PC-3 (cell line): Measurements from ENCODE around the gene OR2C1. TPM values are rescaled to one million over a fixed set of nuclear protein-coding genes. Genes with fewer than 3 reads are reported as not detected.

ENCODE experiments used
- ATAC-seq: fragments of 200-7000 bp; cut with Tn5 transposase; 2 replicates; pipeline ENCODE4 v1.9.1; 2020; ENCODE audit warnings: mild to moderate bottlenecking, moderate library complexity
- BruUV-seq: library from RNA; stranded (reverse); fragments of 400-500 nt; replicated peaks from 2 replicates; lab custom pipeline; 2021; lab: Mats Ljungman, UMichigan
- CTCF ChIA-PET: fragments of 300-600 bp; sonication (Branson Sonifier 250); formaldehyde crosslinking; loops from one replicate; lab custom pipeline; 2022; ENCODE audit warnings: antibody characterized with exemption; lab: Charles Lee
- POLR2A ChIA-PET: fragments of 300-600 bp; sonication (Branson Sonifier 250); formaldehyde crosslinking; loops from one replicate; lab custom pipeline; 2022; ENCODE audit warnings: antibody characterized with exemption; ENCODE audit not compliant: unreplicated experiment; lab: Charles Lee
- DNase-seq: peaks from one replicate; pipeline ENCODE4 v3.0.0-alpha.2; 2015
- H2AFZ ChIP-seq: fragments of 300-600 bp; sonication (generic); 2 replicates; pipeline ENCODE4 v1.6.0; 2016; ENCODE audit warnings: antibody characterized with exemption, low read length
- H3F3A ChIP-seq: fragments of 300-600 bp; sonication (generic); one replicate; pipeline ENCODE4 v1.6.0; 2017; ENCODE audit warnings: antibody characterized with exemption, low read length, control low read depth, mild to moderate bottlenecking; ENCODE audit not compliant: unreplicated experiment
- H3K27ac ChIP-seq: fragments of 300-600 bp; sonication (generic); 2 replicates; pipeline ENCODE4 v1.5.1; 2016; ENCODE audit warnings: mild to moderate bottlenecking, low read length
- H3K27me3 ChIP-seq: fragments of 300-600 bp; sonication (generic); 2 replicates; pipeline ENCODE4 v1.6.1; 2016; ENCODE audit warnings: low read length, mixed read lengths
- H3K36me3 ChIP-seq: fragments of 300-600 bp; sonication (generic); 2 replicates; pipeline ENCODE4 v1.6.1; 2016; ENCODE audit warnings: low read depth, mixed run types, low read length, mixed read lengths
- H3K4me1 ChIP-seq: fragments of 300-600 bp; sonication (generic); 2 replicates; pipeline ENCODE4 v1.5.1; 2016; ENCODE audit warnings: low read length; ENCODE audit not compliant: insufficient read depth
- H3K4me2 ChIP-seq: fragments of 300-600 bp; sonication (generic); 2 replicates; pipeline ENCODE4 v1.6.0; 2016; ENCODE audit warnings: low read length
- H3K4me3 ChIP-seq: fragments of 300-600 bp; sonication (generic); 2 replicates; pipeline ENCODE4 v1.5.1; 2016; ENCODE audit warnings: mild to moderate bottlenecking, low read length, mixed read lengths
- H3K79me2 ChIP-seq: fragments of 300-600 bp; sonication (generic); 2 replicates; pipeline ENCODE4 v1.6.1; 2017; ENCODE audit warnings: low read length, mixed read lengths
- H3K9ac ChIP-seq: fragments of 300-600 bp; sonication (generic); 2 replicates; pipeline ENCODE4 v1.6.0; 2016; ENCODE audit warnings: mild to moderate bottlenecking, low read length
- H3K9me2 ChIP-seq: fragments of 300-600 bp; sonication (generic); replicated peaks from 2 replicates; pipeline ENCODE4 v1.6.1; 2016; ENCODE audit warnings: mixed run types, low read length, mixed read lengths
- H3K9me3 ChIP-seq: fragments of 300-600 bp; sonication (generic); 2 replicates; pipeline ENCODE4 v1.6.1; 2016; ENCODE audit warnings: low read length, mixed read lengths
- H4K20me1 ChIP-seq: fragments of 300-600 bp; sonication (generic); 2 replicates; pipeline ENCODE4 v1.6.1; 2016; ENCODE audit warnings: low read length, mixed read lengths
- CTCF ChIP-seq: fragments of 300-600 bp; sonication (generic); conservative IDR thresholded peaks from 2 replicates; pipeline ENCODE4 v1.5.1; 2017; ENCODE audit warnings: antibody characterized with exemption, low read depth, mild to moderate bottlenecking, low read length
- EZH2 ChIP-seq: fragments of 300-600 bp; sonication (generic); IDR thresholded peaks from one replicate; pipeline ENCODE4 v1.6.1; 2017; ENCODE audit warnings: antibody characterized with exemption, mild to moderate bottlenecking, low read length; ENCODE audit not compliant: unreplicated experiment
- EZH2phosphoT487 ChIP-seq: fragments of 300-600 bp; sonication (generic); IDR thresholded peaks from 2 replicates; pipeline ENCODE4 v1.6.1; 2018; ENCODE audit warnings: mild to moderate bottlenecking, antibody characterized with exemption, low read length, borderline replicate concordance
- intact Hi-C: fragments of 100-400 bp; cut with micrococcal nuclease; formaldehyde crosslinking; loops from 2 replicates; pipeline ENCODE4 v1.9.0; 2023
- total RNA-seq: library from RNA; depleted of rRNA; stranded (reverse); fragments of >200 nt; gene quantifications from 2 replicates; pipeline ENCODE4 v1.2.3, GENCODE V29; 2014

Gene OR2C1
- total RNA-seq, 1 experiment from 2014 or later = not detected

GRCh38 chr16:3328104-3328503 is 27.6 kb upstream of the OR2C1 start:
- H3K4me3 ChIP-seq = no peak overlapping the region
- BruUV-seq = no TSS peak

GRCh38 chr16:3328643-3329042 is 27.0 kb upstream of the OR2C1 start:
- ATAC-seq = no peak
- BruUV-seq = no TSS peak
- H3K4me1 ChIP-seq = no peaks in the 10 kb centered on the region
- no peaks in the 10 kb centered on the region for H3K9me3 ChIP-seq
- no peaks in the 10 kb centered on the region for H3K36me3 ChIP-seq
- H3K27me3 ChIP-seq = no peaks in the 10 kb centered on the region
- POLR2A ChIA-PET = no interaction called here
- H3F3A ChIP-seq = no peaks in the 10 kb centered on the region
- H3K9me2 ChIP-seq = no peaks in the 10 kb centered on the region
- intact Hi-C loops = no loop called here
- H3K4me3 ChIP-seq = no peak overlapping the region
- no peaks in the 10 kb centered on the region for H3K79me2 ChIP-seq
- H3K4me2 ChIP-seq = no peak overlapping the region
- CTCF ChIA-PET = interaction anchor here (0.6 kb wide), 1 partner anchor 24 kb away, joined by 3 read pairs; no protein-coding TSS in a partner anchor
- H3K9ac ChIP-seq = no peak overlapping the region
- DNase-seq = no peak
- H3K27ac ChIP-seq = no peak overlapping the region
- H4K20me1 ChIP-seq = no peaks in the 10 kb centered on the region
- no peak overlapping the region for H2AFZ ChIP-seq
- TF ChIP-seq CTCF = no peak
- no peak for TF ChIP-seq EZH2
- no peak for TF ChIP-seq EZH2phosphoT487

More at GRCh38 chr16:3328104-3328503, 27.6 kb upstream of the OR2C1 start:
- TF ChIP-seq CTCF (no peak), EZH2phosphoT487 (no peak), EZH2 (no peak)
- H3K36me3 ChIP-seq = no peaks in the 10 kb centered on the region
- H3K9me3 ChIP-seq = no peaks in the 10 kb centered on the region
- no peaks in the 10 kb centered on the region for H4K20me1 ChIP-seq
- ChIA-PET CTCF (no interaction called here), POLR2A (no interaction called here)
- no peak for DNase-seq
- intact Hi-C loops = no loop called here
- no peaks in the 10 kb centered on the region for H3K27me3 ChIP-seq
- H3F3A ChIP-seq = no peaks in the 10 kb centered on the region
- no peaks in the 10 kb centered on the region for H3K79me2 ChIP-seq
- no peak overlapping the region for H3K4me2 ChIP-seq
- H3K9ac ChIP-seq = no peak overlapping the region
- H3K9me2 ChIP-seq = no peaks in the 10 kb centered on the region
- no peak overlapping the region for H3K27ac ChIP-seq
- no peak overlapping the region for H2AFZ ChIP-seq
- ATAC-seq = no peak
- no peaks in the 10 kb centered on the region for H3K4me1 ChIP-seq

- no peak for ATAC-seq
- ChIA-PET CTCF (no interaction called here), POLR2A (no interaction called here)
- Histone ChIP-seq H3K9me3 (no peaks in the 10 kb centered on the region), H3K4me1 (no peaks in the 10 kb centered on the region), H3K27ac (no peak overlapping the region), H3K27me3 (no peaks in the 10 kb centered on the region), H3K9ac (no peak overlapping the region), H3K9me2 (no peaks in the 10 kb centered on the region), H3K79me2 (no peaks in the 10 kb centered on the region), H3K36me3 (no peaks in the 10 kb centered on the region), H3K4me3 (no peak overlapping the region), H3F3A (no peaks in the 10 kb centered on the region), H3K4me2 (no peak overlapping the region), H4K20me1 (no peaks in the 10 kb centered on the region), H2AFZ (no peak overlapping the region)
- TF ChIP-seq EZH2 (no peak), CTCF (no peak), EZH2phosphoT487 (no peak)
- no TSS peak for BruUV-seq
- intact Hi-C loops = no loop called here
- DNase-seq = no peak
Observed at GRCh38 chr16:3346041-3346440, 9.6 kb upstream of the OR2C1 start.
